HepG2 (cell line): ENCODE data around the gene BIK. TPM values are rescaled to one million over a fixed set of nuclear protein-coding genes. Genes with fewer than 3 reads are reported as not detected.
A peak's percentile ranks its signal among the peaks of the same experiment; 100 is the strongest.

Experiments
- BRCA1 ChIP-seq: sonication (generic); formaldehyde crosslinking; IDR thresholded peaks from 2 replicates; pipeline ENCODE4 v1.4.0; 2020; ENCODE audit warnings: missing genetic modification reagents
- ESRRA ChIP-seq: sonication (generic); formaldehyde crosslinking; IDR thresholded peaks from 2 replicates; pipeline ENCODE4 v1.5.1; 2020; ENCODE audit warnings: mild to moderate bottlenecking, low read depth, missing genetic modification reagents
- ETV5 ChIP-seq: IDR thresholded peaks from 2 replicates; pipeline ENCODE4 v1.6.1; 2018; ENCODE audit warnings: missing biosample characterization, missing genetic modification reagents, inconsistent platforms, borderline replicate concordance
- FOXJ3 ChIP-seq: sonication (generic); formaldehyde crosslinking; IDR thresholded peaks from 2 replicates; pipeline ENCODE4 v1.4.0; 2020; ENCODE audit warnings: missing genetic modification reagents, mild to moderate bottlenecking, borderline replicate concordance
- HHEX ChIP-seq: IDR thresholded peaks from 2 replicates; pipeline ENCODE4 v1.6.1; 2016; ENCODE audit warnings: control low read depth
- IRF2 ChIP-seq: IDR thresholded peaks from 2 replicates; pipeline ENCODE4 v1.6.1; 2018; ENCODE audit warnings: missing genetic modification reagents, missing compliant biosample characterization
- KDM2A ChIP-seq: sonication (generic); formaldehyde crosslinking; IDR thresholded peaks from 2 replicates; pipeline ENCODE4 v1.4.0; 2020; ENCODE audit warnings: low read depth, missing genetic modification reagents, borderline replicate concordance
- NFE2 ChIP-seq: sonication (generic); formaldehyde crosslinking; IDR thresholded peaks from 2 replicates; pipeline ENCODE4 v1.4.0; 2020; ENCODE audit warnings: missing genetic modification reagents
- PLRG1 ChIP-seq: fragments of 450-650 bp; conservative IDR thresholded peaks from 2 replicates; pipeline ENCODE4 v1.6.1; 2016
- SP4 ChIP-seq: sonication (generic); formaldehyde crosslinking; IDR thresholded peaks from 2 replicates; pipeline ENCODE4 v1.8.1; 2023; ENCODE audit warnings: mild to moderate bottlenecking, missing genetic modification reagents
- ZBTB1 ChIP-seq: sonication (generic); formaldehyde crosslinking; IDR thresholded peaks from 2 replicates; pipeline ENCODE4 v1.4.0; 2020; ENCODE audit warnings: missing genetic modification reagents, borderline replicate concordance
- ZBTB21 ChIP-seq: sonication (generic); formaldehyde crosslinking; IDR thresholded peaks from 2 replicates; pipeline ENCODE4 v1.4.0; 2020; ENCODE audit warnings: missing genetic modification reagents
- ZIK1 ChIP-seq: sonication (generic); formaldehyde crosslinking; IDR thresholded peaks from 2 replicates; pipeline ENCODE4 v1.5.0; 2020; ENCODE audit warnings: mild to moderate bottlenecking, low read depth, missing genetic modification reagents, borderline replicate concordance
- ZNF296 ChIP-seq: sonication (generic); formaldehyde crosslinking; conservative IDR thresholded peaks from 2 replicates; pipeline ENCODE4 v1.5.0; 2020; ENCODE audit warnings: mild to moderate bottlenecking, missing genetic modification reagents
- ZNF546 ChIP-seq: sonication (generic); formaldehyde crosslinking; conservative IDR thresholded peaks from 2 replicates; pipeline ENCODE4 v1.8.1; 2023; ENCODE audit warnings: mild to moderate bottlenecking, missing genetic modification reagents
- ZNF552 ChIP-seq: sonication (generic); formaldehyde crosslinking; IDR thresholded peaks from 2 replicates; pipeline ENCODE4 v1.9.0; 2022; ENCODE audit warnings: missing genetic modification reagents, mild to moderate bottlenecking, borderline replicate concordance
- ZNF572 ChIP-seq: sonication (generic); formaldehyde crosslinking; IDR thresholded peaks from 2 replicates; pipeline ENCODE4 v1.5.1; 2020; ENCODE audit warnings: mild to moderate bottlenecking, missing genetic modification reagents
- ZNF644 ChIP-seq: IDR thresholded peaks from 2 replicates; pipeline ENCODE4 v1.6.1; 2016; ENCODE audit warnings: low read depth
- ZNF740 ChIP-seq: sonication (generic); formaldehyde crosslinking; IDR thresholded peaks from 2 replicates; pipeline ENCODE4 v1.4.0; 2020; ENCODE audit warnings: missing genetic modification reagents
- ZNF772 ChIP-seq: sonication (generic); formaldehyde crosslinking; IDR thresholded peaks from 2 replicates; pipeline ENCODE4 v1.5.0; 2020; ENCODE audit warnings: mild to moderate bottlenecking, missing genetic modification reagents
- ZSCAN20 ChIP-seq: sonication (generic); formaldehyde crosslinking; IDR thresholded peaks from 2 replicates; pipeline ENCODE4 v1.4.0; 2020; ENCODE audit warnings: missing genetic modification reagents, mild to moderate bottlenecking, borderline replicate concordance
- ZSCAN21 ChIP-seq: sonication (generic); formaldehyde crosslinking; IDR thresholded peaks from 2 replicates; pipeline ENCODE4 v1.8.0; 2022; ENCODE audit warnings: mild to moderate bottlenecking, missing genetic modification reagents, moderate library complexity, borderline replicate concordance
- polyA plus RNA-seq, 8 experiments: library from polyadenylated mRNA; depleted of rRNA in 3 of 8; stranded (reverse) in 7 of 8; unstranded in 1 of 8; fragments of >200 nt; fragmentation: Illumina TruSeq in 4 of 8; extraction: Trizol in 4 of 8; gene quantifications; 2 replicates each; pipeline versions ENCODE4 v1.2.1 to v1.2.3, GENCODE V29; 2011 to 2016; ENCODE audit warnings: low read depth in 4 of 8, missing spikeins in 1 of 8, mixed read lengths in 1 of 8; ENCODE audit not compliant: insufficient read depth in 1 of 8
- total RNA-seq, 5 experiments: library from RNA; depleted of rRNA; stranded (reverse); fragments of >200 nt; fragmentation: Illumina TruSeq; extraction: Trizol; gene quantifications; 2 replicates each; pipeline ENCODE4 v1.2.3, GENCODE V29; 2016; ENCODE audit warnings: low read depth in 1 of 5
- TF ChIP-seq, protein P1 (sequence below): sonication (generic); formaldehyde crosslinking; IDR thresholded peaks from 2 replicates; pipeline ENCODE4 v1.4.0; 2020; ENCODE audit warnings: mild to moderate bottlenecking, missing genetic modification reagents
- TF ChIP-seq, protein P2 (sequence below): sonication (generic); formaldehyde crosslinking; IDR thresholded peaks from 2 replicates; pipeline ENCODE4 v1.4.0; 2020; ENCODE audit warnings: low read depth, mild to moderate bottlenecking, missing genetic modification reagents
- TF ChIP-seq, protein P3 (sequence below): sonication (generic); formaldehyde crosslinking; IDR thresholded peaks from 2 replicates; pipeline ENCODE4 v1.4.0; 2020; ENCODE audit warnings: mild to moderate bottlenecking, missing genetic modification reagents
- TF ChIP-seq, protein P4 (sequence below): sonication (generic); formaldehyde crosslinking; IDR thresholded peaks from 2 replicates; pipeline ENCODE4 v1.8.1; 2023; ENCODE audit warnings: mild to moderate bottlenecking, missing genetic modification reagents, borderline replicate concordance
- TF ChIP-seq, protein P5 (sequence below): sonication (generic); formaldehyde crosslinking; IDR thresholded peaks from 2 replicates; pipeline ENCODE4 v1.8.0; 2022; ENCODE audit warnings: missing genetic modification reagents, low read depth, mild to moderate bottlenecking, borderline replicate concordance

The BIK gene
- total and polyA plus RNA-seq, 2 of the 13 experiments (the other 11 are each of a cell fraction or from before 2014, with no cell fraction given): 0.54 to 0.80 TPM

DNA sequence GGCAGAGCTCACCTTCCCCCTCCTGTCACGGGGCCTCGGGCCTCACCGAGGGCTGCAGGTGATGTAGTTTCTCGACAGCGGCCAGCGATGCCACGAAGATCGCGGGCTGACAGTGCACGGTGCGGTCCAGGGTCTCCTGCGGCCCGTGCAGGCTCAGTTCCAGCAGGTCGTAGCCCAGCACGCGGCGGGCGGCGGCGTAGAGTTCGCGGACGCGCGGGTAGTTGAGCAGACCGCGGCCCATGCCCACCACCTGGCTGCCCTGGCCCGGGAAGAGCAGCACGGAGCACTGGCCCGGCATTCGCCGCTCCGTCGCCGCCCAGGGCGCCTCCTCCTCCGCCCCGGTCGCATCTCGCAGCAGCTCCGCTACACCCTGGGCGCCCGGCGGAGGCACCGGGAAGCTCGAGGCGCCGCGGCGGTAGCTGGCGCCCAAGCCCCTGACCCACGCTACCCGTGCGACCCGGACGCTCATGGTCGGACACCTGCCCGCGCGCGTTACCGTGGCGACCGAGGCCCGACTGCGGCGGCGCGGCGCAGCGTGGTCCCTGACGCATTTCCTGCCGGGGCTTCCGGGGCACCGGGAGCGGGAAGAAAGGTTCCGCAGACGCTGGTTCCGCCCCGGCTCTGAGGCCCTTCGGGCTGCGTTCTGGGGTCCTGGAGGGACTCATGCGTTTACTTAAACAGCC lies 32.5 kb downstream of the BIK start, which contains the start of gene MCAT (continued):
- TF ChIP-seq ZIK1 (no peak), ZBTB21 (CRISPR knock-in tag) (peak; percentile 44; the same call in 1 of the 2 replicates), NFE2 (CRISPR knock-in tag) (no peak), KDM2A (CRISPR knock-in tag) (peak; percentile 91), ZNF552 (CRISPR knock-in tag) (no peak), IRF2 (CRISPR knock-in tag) (peak; percentile 87), FOXJ3 (CRISPR knock-in tag) (no peak), ETV5 (peak; percentile 79), SP4 (CRISPR knock-in tag) (peak; percentile 78), ESRRA (CRISPR knock-in tag) (no peak), ZNF772 (CRISPR knock-in tag) (peak; percentile 82), ZSCAN20 (no peak), ZNF572 (CRISPR knock-in tag) (peak; percentile 47; the same call in 1 of the 2 replicates), BRCA1 (no peak), ZNF644 (CRISPR knock-in tag) (no peak), PLRG1 (no peak), ZBTB1 (CRISPR knock-in tag) (no peak), HHEX (CRISPR knock-in tag) (no peak), ZNF740 (CRISPR knock-in tag) (no peak), ZNF296 (CRISPR knock-in tag) (no peak), ZSCAN21 (CRISPR knock-in tag) (peak; percentile 84), ZNF546 (CRISPR knock-in tag) (no peak; the same call in 1 of the 2 replicates)
- TF ChIP-seq, protein P1, sequence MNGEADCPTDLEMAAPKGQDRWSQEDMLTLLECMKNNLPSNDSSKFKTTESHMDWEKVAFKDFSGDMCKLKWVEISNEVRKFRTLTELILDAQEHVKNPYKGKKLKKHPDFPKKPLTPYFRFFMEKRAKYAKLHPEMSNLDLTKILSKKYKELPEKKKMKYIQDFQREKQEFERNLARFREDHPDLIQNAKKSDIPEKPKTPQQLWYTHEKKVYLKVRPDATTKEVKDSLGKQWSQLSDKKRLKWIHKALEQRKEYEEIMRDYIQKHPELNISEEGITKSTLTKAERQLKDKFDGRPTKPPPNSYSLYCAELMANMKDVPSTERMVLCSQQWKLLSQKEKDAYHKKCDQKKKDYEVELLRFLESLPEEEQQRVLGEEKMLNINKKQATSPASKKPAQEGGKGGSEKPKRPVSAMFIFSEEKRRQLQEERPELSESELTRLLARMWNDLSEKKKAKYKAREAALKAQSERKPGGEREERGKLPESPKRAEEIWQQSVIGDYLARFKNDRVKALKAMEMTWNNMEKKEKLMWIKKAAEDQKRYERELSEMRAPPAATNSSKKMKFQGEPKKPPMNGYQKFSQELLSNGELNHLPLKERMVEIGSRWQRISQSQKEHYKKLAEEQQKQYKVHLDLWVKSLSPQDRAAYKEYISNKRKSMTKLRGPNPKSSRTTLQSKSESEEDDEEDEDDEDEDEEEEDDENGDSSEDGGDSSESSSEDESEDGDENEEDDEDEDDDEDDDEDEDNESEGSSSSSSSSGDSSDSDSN (CRISPR knock-in tag): peak; percentile 91
- TF ChIP-seq, protein P2, sequence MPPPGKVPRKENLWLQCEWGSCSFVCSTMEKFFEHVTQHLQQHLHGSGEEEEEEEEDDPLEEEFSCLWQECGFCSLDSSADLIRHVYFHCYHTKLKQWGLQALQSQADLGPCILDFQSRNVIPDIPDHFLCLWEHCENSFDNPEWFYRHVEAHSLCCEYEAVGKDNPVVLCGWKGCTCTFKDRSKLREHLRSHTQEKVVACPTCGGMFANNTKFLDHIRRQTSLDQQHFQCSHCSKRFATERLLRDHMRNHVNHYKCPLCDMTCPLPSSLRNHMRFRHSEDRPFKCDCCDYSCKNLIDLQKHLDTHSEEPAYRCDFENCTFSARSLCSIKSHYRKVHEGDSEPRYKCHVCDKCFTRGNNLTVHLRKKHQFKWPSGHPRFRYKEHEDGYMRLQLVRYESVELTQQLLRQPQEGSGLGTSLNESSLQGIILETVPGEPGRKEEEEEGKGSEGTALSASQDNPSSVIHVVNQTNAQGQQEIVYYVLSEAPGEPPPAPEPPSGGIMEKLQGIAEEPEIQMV (CRISPR knock-in tag): peak; percentile 38; the same call in 1 of the 2 replicates
- TF ChIP-seq, protein P3, sequence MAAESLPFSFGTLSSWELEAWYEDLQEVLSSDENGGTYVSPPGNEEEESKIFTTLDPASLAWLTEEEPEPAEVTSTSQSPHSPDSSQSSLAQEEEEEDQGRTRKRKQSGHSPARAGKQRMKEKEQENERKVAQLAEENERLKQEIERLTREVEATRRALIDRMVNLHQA (CRISPR knock-in tag): no peak
- TF ChIP-seq, protein P4, sequence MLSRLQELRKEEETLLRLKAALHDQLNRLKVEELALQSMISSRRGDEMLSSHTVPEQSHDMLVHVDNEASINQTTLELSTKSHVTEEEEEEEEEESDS (CRISPR knock-in tag): no peak
- TF ChIP-seq, protein P5, sequence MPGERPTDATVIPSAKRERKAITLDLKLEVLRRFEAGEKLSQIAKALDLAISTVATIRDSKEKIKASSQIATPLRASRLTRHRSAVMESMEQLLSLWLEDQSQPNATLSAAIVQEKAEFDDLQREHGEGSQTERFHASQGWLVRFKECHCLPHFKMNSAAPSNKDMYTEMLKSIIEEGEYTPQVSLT (CRISPR knock-in tag): no peak
